Right forelimb (tissue), 1 donor: ENCODE results near the gene RNFT1.
"Not testable (repeated sequence)": the region's sequence is repeated elsewhere in the genome, so short reads cannot be mapped to it uniquely, and the experiment has no call there.

Source experiments
- DNase-seq: peaks from one replicate; pipeline ENCODE4 v3.0.0-alpha.2; 2018

The RNFT1 gene, protein sequence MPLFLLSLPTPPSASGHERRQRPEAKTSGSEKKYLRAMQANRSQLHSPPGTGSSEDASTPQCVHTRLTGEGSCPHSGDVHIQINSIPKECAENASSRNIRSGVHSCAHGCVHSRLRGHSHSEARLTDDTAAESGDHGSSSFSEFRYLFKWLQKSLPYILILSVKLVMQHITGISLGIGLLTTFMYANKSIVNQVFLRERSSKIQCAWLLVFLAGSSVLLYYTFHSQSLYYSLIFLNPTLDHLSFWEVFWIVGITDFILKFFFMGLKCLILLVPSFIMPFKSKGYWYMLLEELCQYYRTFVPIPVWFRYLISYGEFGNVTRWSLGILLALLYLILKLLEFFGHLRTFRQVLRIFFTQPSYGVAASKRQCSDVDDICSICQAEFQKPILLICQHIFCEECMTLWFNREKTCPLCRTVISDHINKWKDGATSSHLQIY

DNA sequence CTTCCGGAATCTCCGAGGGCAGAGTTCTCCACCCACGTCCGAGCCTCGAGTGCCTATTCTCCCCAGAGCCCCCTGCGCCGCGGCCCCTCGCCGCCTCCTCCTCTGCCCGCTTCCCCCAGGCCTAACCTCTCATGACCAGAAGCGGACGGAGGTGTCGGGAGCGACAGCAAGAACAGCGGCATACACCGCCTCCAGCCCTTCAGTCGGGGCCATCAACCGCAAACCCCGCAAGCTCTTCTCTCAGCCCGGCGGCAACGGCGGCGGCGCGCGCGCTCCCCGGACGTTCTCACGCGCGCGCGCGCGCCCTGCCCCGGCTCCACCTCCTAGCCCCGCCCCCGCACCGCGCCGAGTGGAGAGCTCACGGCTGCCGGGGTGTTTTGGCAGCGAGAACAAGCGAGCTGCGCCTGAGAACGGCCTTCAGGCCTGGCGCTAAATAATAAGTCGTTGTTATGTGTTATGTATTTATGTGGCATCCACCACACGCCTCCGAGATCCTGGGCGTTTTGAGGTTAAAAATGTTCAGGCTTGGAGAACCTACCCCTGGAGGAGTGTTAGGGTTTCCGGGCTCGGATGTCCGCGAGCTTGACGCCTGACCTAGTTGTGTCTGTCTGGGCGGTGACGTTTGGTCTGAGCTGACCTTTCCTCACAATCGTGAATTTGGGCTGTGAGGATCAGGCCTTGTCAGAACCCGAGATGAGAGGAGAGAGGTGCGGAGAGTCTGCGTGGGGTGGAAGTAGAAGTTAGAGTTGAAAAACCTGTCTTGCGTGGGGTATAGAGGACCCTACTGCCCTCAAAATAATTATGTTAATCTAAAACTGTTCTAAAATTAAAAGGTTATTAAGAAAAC, at the start of gene RNFT1:
Gene RNFT1 (minus strand): TSS at position 259 of the 847 bp plus-strand sequence. CDS start 77 bp downstream, at position 182.
- peak; percentile 94 for DNase-seq

DNA sequence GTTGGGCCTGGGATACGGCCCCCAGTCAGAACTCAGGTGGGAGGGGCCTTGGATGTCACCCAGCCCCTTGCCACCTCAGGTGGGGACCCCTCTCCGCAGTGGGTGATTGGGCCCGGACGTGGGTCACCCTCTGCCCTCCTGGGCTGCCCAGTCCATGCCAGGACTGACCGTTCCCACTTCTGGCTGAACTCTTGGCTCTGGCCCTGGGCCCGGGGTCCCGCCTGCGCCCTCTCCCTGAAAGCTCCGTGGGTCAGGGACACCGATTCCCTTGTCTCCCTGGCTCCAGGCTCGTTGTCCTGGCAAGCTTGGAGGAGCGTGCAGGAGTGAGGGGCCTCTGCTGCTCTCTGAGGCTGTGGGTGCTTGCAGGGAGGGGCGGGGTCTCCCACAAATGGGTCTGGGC, 44.8 kb upstream of the RNFT1 start:
- not testable (repeated sequence) for DNase-seq

DNA sequence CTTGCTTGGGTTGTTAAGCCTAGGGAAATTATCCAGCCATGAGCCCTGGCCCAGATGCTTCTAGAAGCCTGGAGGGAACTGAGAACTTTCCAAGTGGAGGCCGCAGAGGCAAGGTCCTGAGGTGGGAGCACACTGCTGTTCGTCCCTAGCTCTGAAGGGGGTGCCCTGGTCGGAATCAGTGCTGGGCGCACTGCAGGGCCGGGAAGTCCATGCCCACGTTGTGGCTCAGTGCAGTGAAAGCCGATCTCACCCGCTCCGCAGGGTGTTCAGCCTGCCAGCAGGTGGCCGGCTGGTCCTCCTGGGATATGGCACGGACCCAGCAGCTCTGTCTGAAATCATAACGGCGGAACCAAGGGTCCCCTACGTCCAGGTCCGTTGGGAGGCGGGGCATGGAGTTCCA, 43.8 kb upstream of the RNFT1 start:
- not testable (repeated sequence) for DNase-seq

DNA sequence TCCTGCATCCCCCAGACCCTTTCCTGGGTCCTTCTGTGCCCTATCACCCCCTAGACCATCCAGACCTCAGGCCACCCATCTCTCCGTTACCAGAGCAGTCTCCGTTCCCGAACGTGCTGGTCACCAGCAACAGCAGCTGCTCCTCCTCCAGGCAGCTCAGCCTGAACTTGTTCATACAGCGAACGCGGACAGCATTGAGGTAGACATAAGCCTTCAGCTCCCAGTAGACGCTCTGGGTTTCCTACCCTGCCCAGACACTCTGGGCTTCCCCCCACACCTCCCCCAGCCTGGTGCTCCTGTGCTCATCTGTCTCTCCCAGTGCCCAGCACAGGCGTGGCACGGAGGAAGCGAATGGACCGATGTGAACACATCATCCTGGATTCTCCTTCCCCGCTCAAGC, 41.6 kb upstream of the RNFT1 start:
- DNase-seq: no peak

DNA sequence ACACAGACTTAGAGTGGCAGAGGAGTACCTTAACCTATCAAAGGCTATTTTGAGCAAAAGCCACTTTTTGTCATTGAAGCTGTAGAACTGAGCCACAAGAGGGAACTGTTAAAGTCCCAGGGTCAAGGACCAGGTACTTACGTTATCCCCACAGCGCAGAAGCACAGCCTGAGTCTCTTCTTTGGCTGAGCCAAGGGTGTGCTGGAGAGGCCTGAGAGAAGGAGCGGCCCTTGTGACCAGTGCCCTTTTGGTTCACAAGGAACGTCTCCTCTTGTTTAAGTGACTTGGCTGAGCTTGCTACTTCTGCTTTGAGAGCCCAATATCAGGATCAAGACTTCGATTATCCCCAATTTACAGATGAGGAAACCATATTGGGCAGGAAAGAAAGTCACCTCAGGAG, 40.0 kb upstream of the RNFT1 start:
- DNase-seq: not testable (repeated sequence)

DNA sequence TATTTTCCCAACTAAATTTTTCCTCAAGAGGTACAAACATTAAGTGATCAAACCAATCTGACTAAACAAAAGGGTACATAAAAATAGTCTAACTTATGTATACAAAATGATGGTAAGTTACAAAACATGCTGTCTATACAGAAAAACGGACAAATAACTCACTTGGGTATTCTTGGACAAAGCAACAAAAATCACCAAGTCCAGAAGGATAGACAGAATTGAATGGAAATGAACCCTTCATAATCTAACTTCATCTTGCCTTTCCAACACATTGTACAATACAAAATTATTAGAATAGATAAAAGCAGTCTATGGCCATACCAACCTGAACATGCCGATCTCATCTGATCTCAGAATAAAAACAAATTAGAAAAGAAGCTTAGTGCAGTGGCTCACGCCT, 37.9 kb upstream of the RNFT1 start:
- DNase-seq: not testable (repeated sequence)

DNA sequence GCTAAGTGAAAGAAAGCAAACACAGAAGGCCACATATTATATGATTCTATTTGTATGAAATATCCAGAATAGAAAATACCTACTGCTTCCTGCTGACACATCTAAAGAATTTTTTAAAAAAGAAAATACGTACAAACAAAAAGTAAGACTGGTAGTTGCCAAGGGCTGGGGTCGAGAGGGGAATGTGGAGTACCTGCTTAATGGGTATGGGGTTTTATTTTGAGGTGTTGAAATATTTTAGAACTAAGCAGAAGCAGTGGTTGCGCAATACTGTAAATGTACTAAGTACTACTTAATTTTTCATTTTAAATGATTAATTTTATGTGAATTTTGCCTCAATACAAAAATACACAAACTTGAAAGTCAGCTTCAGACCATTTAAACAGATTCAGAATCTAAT, 32.1 kb upstream of the RNFT1 start:
- DNase-seq: not testable (repeated sequence)

DNA sequence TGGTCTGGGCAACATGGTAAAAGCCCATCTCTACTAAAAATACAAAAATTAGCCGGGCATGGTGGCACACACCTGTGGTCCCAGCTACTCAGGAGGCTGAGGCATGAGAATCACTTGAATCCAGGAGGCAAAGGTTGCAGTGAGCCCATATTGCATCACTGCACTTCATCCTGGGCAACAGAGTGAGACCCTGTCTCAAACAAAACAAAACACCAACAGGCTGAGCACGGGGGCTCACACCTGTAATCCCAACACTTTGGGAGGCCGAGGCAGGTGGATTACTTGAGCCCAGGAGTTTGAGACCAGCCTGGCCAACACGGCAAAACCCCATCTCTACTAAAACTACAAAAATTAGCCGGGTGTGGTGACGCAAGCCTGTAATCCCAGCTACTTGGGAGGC, 10.6 kb upstream of the RNFT1 start:
- not testable (repeated sequence) for DNase-seq

DNA sequence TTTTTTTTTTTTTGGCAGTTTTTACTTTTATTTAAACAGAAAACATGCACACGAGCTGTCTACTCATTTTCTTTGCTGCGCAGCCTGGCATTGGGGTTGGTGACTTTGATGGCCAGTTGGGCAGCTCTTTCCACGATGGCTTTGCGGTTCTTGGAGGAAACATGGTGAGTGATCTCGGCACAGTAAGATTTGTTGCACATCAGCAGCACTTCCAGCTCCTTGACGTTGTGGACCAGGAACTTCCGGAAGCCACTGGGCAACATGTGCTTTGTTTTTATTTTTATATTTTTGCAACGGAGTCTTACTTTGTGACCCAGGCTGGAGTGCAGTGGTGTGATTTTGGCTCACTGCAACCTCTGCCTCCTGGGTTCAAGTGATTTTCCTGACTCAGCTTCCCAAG, 8.9 kb upstream of the RNFT1 start:
- DNase-seq: not testable (repeated sequence)

DNA sequence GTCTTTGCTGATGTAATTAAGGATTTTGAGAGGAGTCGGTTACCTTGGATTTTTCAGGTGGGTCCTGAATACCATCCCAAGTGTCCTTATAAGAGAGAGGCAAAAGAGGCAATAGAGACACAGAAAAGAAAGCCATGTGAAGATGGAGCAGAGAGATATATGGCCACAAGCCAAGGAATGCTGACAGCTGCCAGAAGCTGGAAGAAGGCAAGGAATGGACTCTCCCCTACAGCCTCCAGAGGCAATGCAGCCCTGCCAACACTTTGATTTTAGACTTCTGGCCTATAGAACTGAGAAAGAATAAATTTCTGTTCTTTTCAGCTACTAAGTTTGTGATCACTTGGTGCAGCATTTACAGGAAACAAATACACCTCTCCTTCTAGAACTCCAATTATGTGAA, 8.2 kb upstream of the RNFT1 start:
- DNase-seq: no peak

DNA sequence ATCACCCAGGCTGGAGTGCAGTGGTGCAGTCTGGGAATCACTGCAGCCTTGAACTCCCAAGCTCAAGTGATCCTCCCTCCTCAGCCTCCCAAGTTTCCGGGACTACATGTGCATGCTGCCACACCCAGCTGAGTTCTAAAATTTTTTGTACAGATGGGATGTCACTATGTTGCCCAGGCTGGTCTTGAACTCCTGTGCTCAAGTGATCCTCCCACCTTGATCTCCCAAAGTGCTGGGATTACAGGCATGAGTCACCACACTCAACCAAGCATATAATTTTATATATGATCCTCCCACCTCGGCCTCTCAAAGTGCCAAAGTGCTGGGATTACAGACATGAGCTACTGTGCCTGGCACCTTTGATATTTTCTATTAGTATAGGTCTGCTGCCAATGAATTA, 7.2 kb upstream of the RNFT1 start:
- not testable (repeated sequence) for DNase-seq

DNA sequence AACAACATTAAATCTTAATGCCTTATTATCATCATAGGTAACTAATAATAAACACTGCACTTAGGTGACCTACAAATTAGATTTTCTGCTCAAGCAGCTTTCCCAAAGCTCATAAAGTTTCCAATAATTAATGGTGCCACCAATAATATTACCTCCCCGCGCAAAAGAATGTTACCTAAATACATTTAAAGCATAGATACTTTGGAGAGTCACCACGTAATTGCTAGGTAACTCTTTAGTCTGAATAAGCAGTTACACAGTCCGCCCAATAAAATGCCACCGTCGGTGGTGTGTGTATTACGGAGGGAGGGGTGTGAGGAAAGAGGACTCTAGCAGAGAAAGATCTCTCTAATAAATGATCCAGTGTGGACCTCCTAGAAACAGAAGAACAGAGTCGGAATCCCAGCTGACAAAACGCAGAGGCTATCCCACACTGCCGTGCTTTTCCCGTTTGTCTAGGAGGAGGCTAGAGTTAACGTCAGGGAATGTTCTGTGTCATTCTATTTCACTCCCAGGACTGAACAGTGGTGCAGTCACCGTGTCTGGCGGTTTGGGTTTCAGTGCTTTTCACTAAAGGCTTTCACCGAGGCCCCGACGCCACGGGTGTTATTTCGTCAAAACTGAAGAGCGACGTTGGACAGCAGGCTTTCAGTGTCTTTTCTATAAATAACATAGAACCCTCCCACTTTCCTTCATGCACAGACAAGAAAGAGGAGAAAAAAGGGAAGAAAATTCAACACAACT, 630 bp downstream of the RNFT1 start:
- DNase-seq: peak; percentile 75

DNA sequence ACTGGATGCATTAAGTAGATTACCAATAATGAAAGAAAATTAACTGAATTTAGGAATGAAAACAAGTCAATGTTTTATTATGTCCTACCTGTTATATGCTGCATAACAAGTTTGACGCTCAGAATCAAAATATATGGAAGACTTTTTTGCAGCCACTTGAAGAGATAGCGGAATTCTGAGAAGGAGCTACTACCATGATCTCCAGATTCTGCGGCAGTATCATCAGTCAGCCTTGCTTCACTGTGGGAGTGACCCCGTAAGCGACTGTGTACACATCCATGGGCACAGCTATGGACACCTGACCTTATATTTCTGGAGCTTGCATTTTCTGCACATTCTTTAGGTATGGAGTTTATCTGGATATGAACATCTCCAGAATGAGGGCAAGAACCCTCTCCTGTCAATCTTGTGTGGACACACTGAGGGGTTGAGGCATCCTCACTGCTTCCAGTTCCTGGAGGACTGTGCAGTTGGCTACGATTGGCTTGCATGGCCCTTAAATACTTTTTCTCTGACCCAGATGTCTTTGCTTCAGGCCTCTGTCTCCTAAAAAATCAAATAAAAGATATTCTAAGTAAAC, 1.7 kb downstream of the RNFT1 start:
- no peak for DNase-seq

DNA sequence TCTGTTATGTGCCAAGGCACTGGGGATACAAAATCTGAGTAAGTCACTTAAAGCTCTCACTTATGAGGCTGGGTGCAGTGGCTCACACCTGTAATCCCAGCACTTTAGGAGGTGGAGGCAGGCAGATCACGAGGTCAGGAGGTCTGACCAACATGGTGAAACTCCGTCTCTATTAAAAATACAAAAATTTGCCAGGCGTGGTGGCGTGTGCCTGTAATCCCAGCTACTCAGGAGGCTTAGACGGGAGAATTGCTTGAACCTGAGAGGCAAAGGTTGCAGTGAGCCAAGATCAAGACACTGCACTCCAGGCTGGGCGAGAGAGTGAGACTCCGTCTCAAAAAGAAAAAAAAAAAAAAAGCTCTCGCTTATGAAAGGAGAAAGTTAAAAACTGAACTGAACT, 5.0 kb downstream of the RNFT1 start:
- DNase-seq: not testable (repeated sequence)

DNA sequence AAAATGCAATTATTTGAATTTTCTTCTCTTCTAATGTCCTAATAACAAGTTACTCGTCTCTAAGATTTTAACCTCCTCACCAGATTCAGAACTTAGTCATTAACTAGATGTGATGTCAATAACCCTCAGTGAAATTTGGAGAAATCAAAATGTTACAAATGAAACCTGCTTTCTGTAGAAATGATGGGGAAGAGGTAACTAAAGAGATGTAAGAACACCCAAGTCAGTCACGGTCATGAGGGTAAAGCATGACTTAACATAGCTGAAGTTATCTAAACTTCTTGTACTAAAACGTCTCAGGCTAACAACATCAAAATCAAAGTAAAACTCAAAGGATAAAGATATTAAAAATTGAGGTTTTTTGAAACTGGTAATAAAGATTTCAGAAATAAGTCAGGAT, 9.7 kb downstream of the RNFT1 start:
- no peak for DNase-seq

DNA sequence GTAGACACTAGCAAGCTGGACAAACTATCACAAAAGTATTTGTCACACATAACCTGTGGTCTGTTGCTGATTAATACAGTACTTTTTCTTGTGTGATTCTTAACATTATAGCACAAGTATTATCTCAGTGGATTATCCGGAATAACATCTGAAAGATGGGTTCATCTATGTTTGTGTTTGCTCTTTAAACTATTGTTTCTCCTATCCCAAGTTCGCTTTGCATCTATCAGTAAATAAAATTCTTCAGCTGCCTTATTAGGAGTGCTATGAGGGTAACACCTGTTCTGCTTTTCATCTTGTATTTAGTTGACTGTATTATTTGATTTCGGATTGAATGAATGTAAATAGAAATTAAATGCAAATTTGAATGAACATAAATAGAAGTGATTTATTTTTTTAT, 14.5 kb downstream of the RNFT1 start:
- DNase-seq: no peak

DNA sequence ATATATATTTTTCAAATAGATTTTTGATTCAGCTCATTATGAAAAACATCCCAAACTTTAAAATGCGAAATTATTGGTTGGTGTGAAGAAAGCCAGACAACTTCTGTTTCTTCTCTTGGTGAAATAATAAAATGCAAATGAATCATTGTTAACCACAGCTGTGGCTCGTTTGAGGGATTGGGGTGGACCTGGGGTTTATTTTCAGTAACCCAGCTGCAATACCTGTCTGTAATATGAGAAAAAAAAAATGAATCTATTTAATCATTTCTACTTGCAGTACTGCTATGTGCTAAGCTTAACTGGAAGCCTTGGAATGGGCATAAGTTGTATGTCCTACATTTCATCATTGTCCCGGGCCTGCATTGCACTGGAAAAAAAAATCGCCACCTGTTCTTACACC, 17.2 kb downstream of the RNFT1 start:
- not testable (repeated sequence) for DNase-seq

DNA sequence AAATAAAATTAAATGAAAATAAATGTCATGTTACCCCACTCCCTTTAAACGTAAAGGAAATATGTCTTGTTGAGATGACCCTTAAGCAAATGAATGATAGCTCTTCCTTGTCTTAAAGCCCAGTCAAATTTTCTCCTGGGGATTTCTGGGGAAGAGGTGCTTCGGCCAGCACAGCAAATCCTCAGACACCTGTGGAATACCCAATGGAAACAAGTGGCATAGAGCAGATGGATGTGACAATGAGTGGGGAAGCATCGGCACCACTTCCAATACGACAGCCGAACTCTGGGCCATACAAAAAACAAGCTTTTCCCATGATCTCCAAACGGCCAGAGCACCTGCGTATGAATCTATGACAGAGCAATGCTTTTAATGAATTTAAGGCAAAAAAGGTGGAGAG, 18.1 kb downstream of the RNFT1 start:
- not testable (repeated sequence) for DNase-seq

DNA sequence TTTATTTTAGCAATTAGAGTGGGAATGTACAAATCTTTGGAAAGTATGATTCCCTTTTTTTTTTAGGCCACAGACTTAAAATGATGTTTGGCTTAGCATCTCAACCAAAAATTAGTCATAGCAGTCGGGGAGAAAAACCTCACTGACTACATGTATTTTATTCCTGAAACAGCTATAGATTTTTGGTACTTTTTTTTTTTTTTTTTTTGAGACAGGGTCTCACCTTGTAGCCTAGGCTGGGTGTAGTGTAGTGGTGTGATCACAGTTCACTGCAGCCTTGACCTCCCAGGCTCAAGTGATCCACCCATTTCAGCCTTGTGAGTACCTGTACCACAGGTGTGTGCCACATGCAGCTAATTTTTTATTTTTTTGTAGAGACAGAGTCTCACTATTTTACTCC, 23.4 kb downstream of the RNFT1 start:
- no peak for DNase-seq

DNA sequence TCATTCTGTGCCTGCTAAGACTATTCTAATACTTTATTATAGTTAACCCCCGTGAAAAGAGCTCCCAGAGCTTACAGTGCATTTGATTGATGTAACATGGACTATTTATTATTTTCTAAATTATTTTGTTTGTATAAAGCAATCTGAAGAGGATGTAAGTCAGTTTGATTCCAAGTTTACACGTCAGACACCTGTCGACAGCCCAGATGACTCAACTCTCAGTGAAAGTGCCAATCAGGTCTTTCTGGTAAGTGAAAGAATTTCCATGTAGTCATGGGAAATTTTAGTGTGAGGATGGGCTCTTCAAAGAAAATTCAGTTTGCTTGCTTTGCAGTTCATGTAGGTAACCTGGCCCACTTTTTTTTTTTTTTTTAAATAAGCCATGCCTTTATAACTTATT, 23.8 kb downstream of the RNFT1 start:
- DNase-seq: not testable (repeated sequence)

DNA sequence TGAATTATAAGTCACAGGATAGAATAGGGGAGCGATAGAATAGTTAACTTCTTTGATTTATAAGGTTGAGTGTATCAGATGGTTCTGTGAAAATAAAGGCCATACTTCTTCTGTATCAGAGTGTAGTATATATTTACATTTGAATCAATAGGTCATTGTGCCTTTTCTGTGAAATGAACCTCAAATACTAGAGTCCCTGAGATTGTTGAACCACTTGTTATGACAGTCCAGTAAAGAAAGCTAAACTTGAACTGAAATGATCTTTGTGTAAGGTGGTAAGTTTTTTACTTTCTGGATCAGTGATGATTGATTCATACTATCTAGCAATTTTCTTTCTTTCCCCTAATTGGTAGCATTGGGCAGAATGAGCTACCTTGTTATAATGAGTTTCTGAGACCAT, 31.2 kb downstream of the RNFT1 start:
- DNase-seq: not testable (repeated sequence)

DNA sequence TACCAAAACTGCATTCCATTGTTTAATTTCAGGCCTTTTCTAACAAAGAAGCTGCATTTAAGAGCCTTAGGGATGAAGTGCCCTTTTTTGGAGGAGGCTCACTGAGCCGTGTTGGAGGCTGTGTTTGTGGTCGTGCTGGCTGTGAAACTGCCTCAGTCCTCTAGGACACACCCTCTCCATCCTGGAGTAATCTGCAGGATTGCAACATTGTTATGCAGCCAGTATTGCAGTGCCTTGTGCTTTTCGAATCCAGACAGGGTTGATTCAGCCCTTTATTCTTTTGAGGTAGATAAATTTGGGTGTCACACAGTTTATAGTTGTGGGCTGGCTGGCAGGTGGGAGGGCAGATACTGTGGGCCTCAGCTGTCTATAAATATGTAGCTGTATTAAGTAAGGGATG, 33.8 kb downstream of the RNFT1 start:
- not testable (repeated sequence) for DNase-seq

DNA sequence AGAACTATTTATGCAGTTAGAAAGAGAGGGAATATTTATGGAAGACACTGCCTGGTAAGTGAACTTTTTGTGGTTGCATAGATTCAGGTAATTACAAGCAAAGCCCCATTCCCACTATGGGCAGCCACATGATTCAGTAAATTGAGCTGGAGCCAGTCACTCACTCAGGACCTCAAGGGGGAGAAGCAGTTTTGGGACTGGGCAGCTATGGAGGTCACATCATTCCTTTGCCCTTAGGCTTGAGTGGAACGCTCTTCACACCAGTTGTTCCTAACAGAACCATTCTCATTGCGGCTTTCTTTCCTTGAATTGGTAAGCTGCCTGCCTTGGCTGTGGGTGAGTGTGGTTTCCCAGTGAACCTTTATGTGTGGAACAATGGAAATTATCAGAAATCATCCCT, 34.4 kb downstream of the RNFT1 start:
- DNase-seq: not testable (repeated sequence)
